Neuron (in vitro differentiated cells): Measurements from ENCODE around the gene OR7E24.
"Not testable (repeated sequence)": the region's sequence is repeated elsewhere in the genome, so short reads cannot be mapped to it uniquely, and the experiment has no call there.

ENCODE experiments used
- H2AFZ ChIP-seq: one replicate; pipeline ENCODE4 v1.6.1; 2013; ENCODE audit warnings: low read depth, mild to moderate bottlenecking, inconsistent platforms, low read length, moderate library complexity
- H3K27me3 ChIP-seq: one replicate; pipeline ENCODE4 v1.6.1; 2013; ENCODE audit warnings: low read length; ENCODE audit not compliant: insufficient read depth
- H3K36me3 ChIP-seq: one replicate; pipeline ENCODE4 v1.6.1; 2013; ENCODE audit warnings: low read length; ENCODE audit not compliant: insufficient read depth
- H3K4me1 ChIP-seq: one replicate; pipeline ENCODE4 v1.6.1; 2013; ENCODE audit warnings: low read length; ENCODE audit not compliant: insufficient read depth
- H3K4me3 ChIP-seq: 2 replicates; pipeline ENCODE4 v1.5.1; 2013; ENCODE audit warnings: mild to moderate bottlenecking, low read length, moderate library complexity
- H3K9me3 ChIP-seq: one replicate; pipeline ENCODE4 v1.6.1; 2013; ENCODE audit warnings: low read length

OR7E24 gene

GRCh38 chr19:9250630-9251029, at the start of gene OR7E24:
TSS of gene OR7E24 (plus strand) at chr19:9250930. CDS start at chr19:9251044, 114 bp downstream.
- H3K4me3 ChIP-seq, result no peak within 1 kb of the TSS
- H3K4me1 ChIP-seq, result no peaks in the 10 kb centered on the region
- no peaks in the 10 kb centered on the region for H3K9me3 ChIP-seq

GRCh38 chr19:9205501-9206113, 45.1 kb upstream of the OR7E24 start:
- no peaks in the 10 kb centered on the region for H3K9me3 ChIP-seq
- no peaks in the 10 kb centered on the region for H3K36me3 ChIP-seq
- H3K27me3 ChIP-seq, result no peaks in the 10 kb centered on the region
- no peak overlapping the region for H3K4me3 ChIP-seq
- H3K4me1 ChIP-seq, result no peaks in the 10 kb centered on the region
- peak overlapping the region; percentile 16 for H2AFZ ChIP-seq

More at GRCh38 chr19:9250630-9251029, at the start of gene OR7E24:
- peaks cover 4% of the 10 kb centered on the region for H3K27me3 ChIP-seq
- H3K36me3 ChIP-seq, result no peaks in the 10 kb centered on the region
- H2AFZ ChIP-seq, result no peak within 1 kb of the TSS

- Histone ChIP-seq H3K4me3 (no peak within 1 kb of the TSS), H3K9me3 (no peaks in the 10 kb centered on the region), H3K36me3 (no peaks in the 10 kb centered on the region), H3K27me3 (no peaks in the 10 kb centered on the region), H2AFZ (no peak within 1 kb of the TSS), H3K4me1 (no peaks in the 10 kb centered on the region)
Measured at GRCh38 chr19:9219489-9219888, 31.2 kb upstream of the OR7E24 start, which contains the start of gene OR7D4. TSS of gene OR7D4 (minus strand) at chr19:9219589. CDS start at chr19:9214837, 4,752 bp downstream.

- Histone ChIP-seq H2AFZ (no peak overlapping the region), H3K36me3 (no peaks in the 10 kb centered on the region), H3K9me3 (no peaks in the 10 kb centered on the region), H3K4me3 (no peak overlapping the region), H3K27me3 (peaks cover 4% of the 10 kb centered on the region), H3K4me1 (no peaks in the 10 kb centered on the region)
Measured at GRCh38 chr19:9251236-9251635, 506 bp downstream of the OR7E24 start.

GRCh38 chr19:9283485-9283884, 32.8 kb downstream of the OR7E24 start:
- H3K36me3 ChIP-seq, H3K9me3 ChIP-seq, H2AFZ ChIP-seq, H3K4me1 ChIP-seq, H3K4me3 ChIP-seq, H3K27me3 ChIP-seq: not testable (repeated sequence)

GRCh38 chr19:9289231-9289884, 38.6 kb downstream of the OR7E24 start:
- Histone ChIP-seq H3K27me3 (no peaks in the 10 kb centered on the region), H3K4me3 (no peak overlapping the region), H2AFZ (no peak overlapping the region), H3K36me3 (peaks cover 6% of the 10 kb centered on the region), H3K9me3 (peaks cover 25% of the 10 kb centered on the region), H3K4me1 (no peaks in the 10 kb centered on the region)

- Histone ChIP-seq H3K4me3 (no peak overlapping the region), H2AFZ (no peak overlapping the region), H3K4me1 (no peaks in the 10 kb centered on the region), H3K27me3 (no peaks in the 10 kb centered on the region), H3K9me3 (peaks cover 52% of the 10 kb centered on the region), H3K36me3 (peaks cover 46% of the 10 kb centered on the region)
Measured at GRCh38 chr19:9295411-9295849, 44.7 kb downstream of the OR7E24 start.

GRCh38 chr19:9296336-9296735, 45.6 kb downstream of the OR7E24 start:
- Histone ChIP-seq H2AFZ (no peak overlapping the region), H3K9me3 (peaks cover 60% of the 10 kb centered on the region), H3K27me3 (no peaks in the 10 kb centered on the region), H3K4me3 (no peak overlapping the region), H3K4me1 (no peaks in the 10 kb centered on the region), H3K36me3 (peaks cover 55% of the 10 kb centered on the region)
